Measurements from ENCODE around the gene RAB7A. TPM values are rescaled to one million over a fixed set of nuclear protein-coding genes. Genes with fewer than 3 reads are reported as not detected.

The RAB7A gene
- total and polyA plus RNA-seq, 2 of the 13 experiments (the other 11 are each of a cell fraction or from before 2014, with no cell fraction given), result 26.5 to 182 TPM

DNA sequence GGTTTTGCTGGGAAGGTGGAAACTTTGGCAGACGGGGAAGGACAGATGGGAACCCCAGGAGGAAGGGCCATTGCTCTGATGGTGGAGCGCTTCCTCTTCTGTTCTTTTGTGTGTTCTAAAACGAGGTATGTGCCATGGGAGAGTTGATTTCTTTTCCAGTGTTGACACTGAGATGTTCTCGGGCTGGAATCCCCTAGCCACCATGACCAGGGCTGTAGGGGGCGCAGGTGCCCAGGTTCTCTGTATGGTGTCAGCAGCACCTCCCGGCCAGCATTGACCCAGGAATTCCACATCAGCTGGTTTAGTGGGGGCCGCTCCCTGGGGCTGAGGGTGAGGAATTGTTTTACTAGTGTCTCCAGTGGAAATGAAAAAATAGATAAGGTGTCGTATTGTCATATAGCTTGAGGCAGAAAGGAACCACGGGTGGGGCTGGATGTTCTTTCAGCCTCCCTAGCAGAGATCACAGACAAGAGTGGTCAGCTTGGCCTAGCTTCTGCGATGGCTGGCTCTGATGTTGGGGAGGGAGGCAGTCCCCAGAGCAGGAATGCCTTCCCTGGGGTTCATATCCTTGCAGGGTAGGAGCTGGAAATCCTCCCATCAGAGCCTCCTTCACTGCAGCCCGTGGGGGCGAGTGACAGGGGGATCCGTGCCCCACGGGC is 119.3 kb downstream of the RAB7A start:
- FAIRE-seq (no peak), ATAC-seq (peak; percentile 76), DNase-seq (ENCODE audit: low spot score) (peak; percentile 25)
- H3K4me1 ChIP-seq (ENCODE audit: insufficient read depth, low read length), result peaks cover 20% of the 10 kb centered on the region
- no peak overlapping the region for H2AFZ ChIP-seq (ENCODE audit: low read length)
- H4K20me1 ChIP-seq (ENCODE audit: insufficient read depth, low read length), result no peaks in the 10 kb centered on the region
- no peaks in the 10 kb centered on the region for H3K9me3 ChIP-seq (ENCODE audit: low read length)
- H3K27me3 ChIP-seq (ENCODE audit: control insufficient read depth in 1 of 2, insufficient read depth in 2 of 2, low read length in 2 of 2), result peaks cover 0 to 18% of the 10 kb centered on the region in 2 experiments; a peak in 2 of 5 replicates
- 29% methylated on average over 10 of the region's 14 CpGs for WGBS (ENCODE audit: low lambda C conversion rate)
- H3K79me2 ChIP-seq (ENCODE audit: insufficient read depth, low read length), result no peaks in the 10 kb centered on the region
- H3K4me3 ChIP-seq (replicated peaks in 1 of 3; ENCODE audit: insufficient read depth in 1 of 3, low read depth in 2 of 3, low read length in 3 of 3), result peak overlapping the region; percentile 47 to 67 (median 54); a peak in 4 of 6 replicates
- intact Hi-C loops (cut with micrococcal nuclease; ENCODE audit: unreplicated experiment), result no loop called here
- in situ Hi-C loops (cut with HindIII; ENCODE audit: extremely low pct_ligation_motif_present, low pct_unique_long_range_greater_than_20kb), result no loop called here
- peak overlapping the region; percentile 94 for H3K4me2 ChIP-seq (ENCODE audit: low read depth, low read length)
- POLR2A ChIA-PET, result interaction anchor here (1.0 kb wide), 1 partner anchor 165 kb away, joined by 3 read pairs; no protein-coding TSS in a partner anchor
- H3K9ac ChIP-seq (ENCODE audit: insufficient read depth, low read depth, low read length), result no peak overlapping the region
- CTCF ChIA-PET (ENCODE audit: low intra/inter-chr PET ratio, low total read pairs), result interaction anchor here (0.7 to 1.7 kb wide), 2 partner anchors 228 to 254 kb away, joined by 3 to 8 read pairs; no protein-coding TSS in a partner anchor
- no peak overlapping the region for H3K27ac ChIP-seq (ENCODE audit: extremely low read length, insufficient read depth, low read length)
- BruUV-seq (replicated peaks), result no TSS peak
- H3K36me3 ChIP-seq (replicated peaks in 1 of 2; ENCODE audit: control insufficient read depth in 1 of 2, insufficient read depth in 2 of 2, low read length in 2 of 2), result no peaks in the 10 kb centered on the region
- no peak for TF ChIP-seq GLI4 (CRISPR knock-in tag; IDR thresholded peaks at IDR 0.05; ENCODE audit: borderline replicate concordance)
- peak; percentile 20; the same call in 1 of the 2 replicates for TF ChIP-seq ZNF446 (CRISPR knock-in tag; IDR thresholded peaks at IDR 0.05)
- TF ChIP-seq ZNF782 (CRISPR knock-in tag; IDR thresholded peaks at IDR 0.05; ENCODE audit: borderline replicate concordance), result no peak
- TF ChIP-seq CBX5 (CRISPR knock-in tag; IDR thresholded peaks at IDR 0.05; ENCODE audit: borderline replicate concordance), result no peak
- TF ChIP-seq FOXA1 (IDR thresholded peaks at IDR 0.05), result no peak
- peak; percentile 50; the same call in 1 of the 2 replicates for TF ChIP-seq FOXA1 (CRISPR knock-in tag; IDR thresholded peaks at IDR 0.05)
- TF ChIP-seq, protein P1, sequence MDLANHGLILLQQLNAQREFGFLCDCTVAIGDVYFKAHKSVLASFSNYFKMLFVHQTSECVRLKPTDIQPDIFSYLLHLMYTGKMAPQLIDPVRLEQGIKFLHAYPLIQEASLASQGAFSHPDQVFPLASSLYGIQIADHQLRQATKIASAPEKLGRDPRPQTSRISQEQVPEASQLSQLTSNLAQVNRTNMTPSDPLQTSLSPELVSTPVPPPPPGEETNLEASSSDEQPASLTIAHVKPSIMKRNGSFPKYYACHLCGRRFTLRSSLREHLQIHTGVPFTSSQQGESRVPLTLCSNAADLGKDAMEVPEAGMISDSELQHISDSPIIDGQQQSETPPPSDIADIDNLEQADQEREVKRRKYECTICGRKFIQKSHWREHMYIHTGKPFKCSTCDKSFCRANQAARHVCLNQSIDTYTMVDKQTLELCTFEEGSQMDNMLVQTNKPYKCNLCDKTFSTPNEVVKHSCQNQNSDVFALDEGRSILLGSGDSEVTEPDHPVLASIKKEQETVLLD (CRISPR knock-in tag; IDR thresholded peaks at IDR 0.05; ENCODE audit: low read depth), result no peak
- TF ChIP-seq, protein P2, sequence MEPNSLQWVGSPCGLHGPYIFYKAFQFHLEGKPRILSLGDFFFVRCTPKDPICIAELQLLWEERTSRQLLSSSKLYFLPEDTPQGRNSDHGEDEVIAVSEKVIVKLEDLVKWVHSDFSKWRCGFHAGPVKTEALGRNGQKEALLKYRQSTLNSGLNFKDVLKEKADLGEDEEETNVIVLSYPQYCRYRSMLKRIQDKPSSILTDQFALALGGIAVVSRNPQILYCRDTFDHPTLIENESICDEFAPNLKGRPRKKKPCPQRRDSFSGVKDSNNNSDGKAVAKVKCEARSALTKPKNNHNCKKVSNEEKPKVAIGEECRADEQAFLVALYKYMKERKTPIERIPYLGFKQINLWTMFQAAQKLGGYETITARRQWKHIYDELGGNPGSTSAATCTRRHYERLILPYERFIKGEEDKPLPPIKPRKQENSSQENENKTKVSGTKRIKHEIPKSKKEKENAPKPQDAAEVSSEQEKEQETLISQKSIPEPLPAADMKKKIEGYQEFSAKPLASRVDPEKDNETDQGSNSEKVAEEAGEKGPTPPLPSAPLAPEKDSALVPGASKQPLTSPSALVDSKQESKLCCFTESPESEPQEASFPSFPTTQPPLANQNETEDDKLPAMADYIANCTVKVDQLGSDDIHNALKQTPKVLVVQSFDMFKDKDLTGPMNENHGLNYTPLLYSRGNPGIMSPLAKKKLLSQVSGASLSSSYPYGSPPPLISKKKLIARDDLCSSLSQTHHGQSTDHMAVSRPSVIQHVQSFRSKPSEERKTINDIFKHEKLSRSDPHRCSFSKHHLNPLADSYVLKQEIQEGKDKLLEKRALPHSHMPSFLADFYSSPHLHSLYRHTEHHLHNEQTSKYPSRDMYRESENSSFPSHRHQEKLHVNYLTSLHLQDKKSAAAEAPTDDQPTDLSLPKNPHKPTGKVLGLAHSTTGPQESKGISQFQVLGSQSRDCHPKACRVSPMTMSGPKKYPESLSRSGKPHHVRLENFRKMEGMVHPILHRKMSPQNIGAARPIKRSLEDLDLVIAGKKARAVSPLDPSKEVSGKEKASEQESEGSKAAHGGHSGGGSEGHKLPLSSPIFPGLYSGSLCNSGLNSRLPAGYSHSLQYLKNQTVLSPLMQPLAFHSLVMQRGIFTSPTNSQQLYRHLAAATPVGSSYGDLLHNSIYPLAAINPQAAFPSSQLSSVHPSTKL (CRISPR knock-in tag; IDR thresholded peaks at IDR 0.05), result no peak
- TF ChIP-seq ZNF12 (CRISPR knock-in tag; IDR thresholded peaks at IDR 0.05), result no peak
- no peak for TF ChIP-seq TP53 (CRISPR knock-in tag; conservative IDR thresholded peaks at IDR 0.05)
- TF ChIP-seq ZNF205 (CRISPR knock-in tag; IDR thresholded peaks at IDR 0.05), result no peak
- TF ChIP-seq NFE2L2 (IDR thresholded peaks at IDR 0.05; ENCODE audit: low read length), result no peak
- TF ChIP-seq BORCS8-MEF2B (CRISPR knock-in tag; IDR thresholded peaks at IDR 0.05), result peak; percentile 8; the same call in 1 of the 2 replicates
- no peak for TF ChIP-seq TCF7 (IDR thresholded peaks at IDR 0.05; ENCODE audit: low read depth)
- TF ChIP-seq NFKB2 (CRISPR knock-in tag; IDR thresholded peaks at IDR 0.05; ENCODE audit: borderline replicate concordance), result peak; percentile 14; the same call in 1 of the 2 replicates
- 0 out of 2 replicates have a peak, but pooled peaks have one; percentile 17 for TF ChIP-seq ZFP90 (CRISPR knock-in tag; IDR thresholded peaks at IDR 0.05; ENCODE audit: borderline replicate concordance)
- no peak for TF ChIP-seq ZNF598 (CRISPR knock-in tag; IDR thresholded peaks at IDR 0.05; ENCODE audit: borderline replicate concordance)
- TF ChIP-seq, protein P3, sequence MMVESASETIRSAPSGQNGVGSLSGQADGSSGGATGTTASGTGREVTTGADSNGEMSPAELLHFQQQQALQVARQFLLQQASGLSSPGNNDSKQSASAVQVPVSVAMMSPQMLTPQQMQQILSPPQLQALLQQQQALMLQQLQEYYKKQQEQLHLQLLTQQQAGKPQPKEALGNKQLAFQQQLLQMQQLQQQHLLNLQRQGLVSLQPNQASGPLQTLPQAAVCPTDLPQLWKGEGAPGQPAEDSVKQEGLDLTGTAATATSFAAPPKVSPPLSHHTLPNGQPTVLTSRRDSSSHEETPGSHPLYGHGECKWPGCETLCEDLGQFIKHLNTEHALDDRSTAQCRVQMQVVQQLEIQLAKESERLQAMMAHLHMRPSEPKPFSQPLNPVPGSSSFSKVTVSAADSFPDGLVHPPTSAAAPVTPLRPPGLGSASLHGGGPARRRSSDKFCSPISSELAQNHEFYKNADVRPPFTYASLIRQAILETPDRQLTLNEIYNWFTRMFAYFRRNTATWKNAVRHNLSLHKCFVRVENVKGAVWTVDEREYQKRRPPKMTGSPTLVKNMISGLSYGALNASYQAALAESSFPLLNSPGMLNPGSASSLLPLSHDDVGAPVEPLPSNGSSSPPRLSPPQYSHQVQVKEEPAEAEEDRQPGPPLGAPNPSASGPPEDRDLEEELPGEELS (CRISPR knock-in tag; IDR thresholded peaks at IDR 0.05), result no peak
